HG03460 (cell line): ENCODE measurements around the gene MARCHF10.

Experiments
- ATAC-seq: cut with Tn5 transposase; IDR thresholded peaks from one replicate; pipeline ENCODE4 v1.9.1; 2021; ENCODE audit not compliant: unreplicated experiment

Gene MARCHF10

GRCh38 chr17:62720126-62720850 is 87.8 kb downstream of the MARCHF10 start:
- ATAC-seq: no peak

GRCh38 chr17:62719586-62719985 is 88.5 kb downstream of the MARCHF10 start:
- no peak for ATAC-seq

GRCh38 chr17:62718429-62718828 is 89.7 kb downstream of the MARCHF10 start:
- ATAC-seq: no peak

- ATAC-seq: no peak
Observed at GRCh38 chr17:62717889-62718288, 90.2 kb downstream of the MARCHF10 start.

GRCh38 chr17:62717589-62717855 is 90.6 kb downstream of the MARCHF10 start:
- no peak for ATAC-seq

GRCh38 chr17:62716834-62717588 is 91.1 kb downstream of the MARCHF10 start:
- ATAC-seq: no peak

GRCh38 chr17:62715882-62716390 is 92.2 kb downstream of the MARCHF10 start:
- no peak for ATAC-seq

- ATAC-seq: no peak
Observed at GRCh38 chr17:62714016-62714777, 93.9 kb downstream of the MARCHF10 start.

GRCh38 chr17:62713086-62713881 is 94.8 kb downstream of the MARCHF10 start:
- no peak for ATAC-seq

GRCh38 chr17:62712171-62712581 is 95.9 kb downstream of the MARCHF10 start:
- ATAC-seq: no peak

GRCh38 chr17:62708587-62708986 is 99.5 kb downstream of the MARCHF10 start:
- ATAC-seq: no peak

- ATAC-seq: no peak
Observed at GRCh38 chr17:62707425-62707739, 100.7 kb downstream of the MARCHF10 start.

- no peak for ATAC-seq
Observed at GRCh38 chr17:62706598-62707424, 101.3 kb downstream of the MARCHF10 start.

GRCh38 chr17:62705778-62706597 is 102.1 kb downstream of the MARCHF10 start:
- no peak for ATAC-seq

GRCh38 chr17:62705156-62705777 is 102.8 kb downstream of the MARCHF10 start:
- ATAC-seq: no peak

- ATAC-seq: no peak
Observed at GRCh38 chr17:62704381-62704971, 103.6 kb downstream of the MARCHF10 start.

- ATAC-seq: peak; percentile 72
Observed at GRCh38 chr17:62703776-62704380, 104.2 kb downstream of the MARCHF10 start.

GRCh38 chr17:62703261-62703775 is 104.8 kb downstream of the MARCHF10 start:
- no peak for ATAC-seq
